NCI-H510A (cell line): ENCODE data around the gene TRIM2.

Experiments
- DNase-seq: peaks from one replicate; lab custom pipeline; 2025; lab: John Stamatoyannopoulos, UW

The TRIM2 gene

DNA sequence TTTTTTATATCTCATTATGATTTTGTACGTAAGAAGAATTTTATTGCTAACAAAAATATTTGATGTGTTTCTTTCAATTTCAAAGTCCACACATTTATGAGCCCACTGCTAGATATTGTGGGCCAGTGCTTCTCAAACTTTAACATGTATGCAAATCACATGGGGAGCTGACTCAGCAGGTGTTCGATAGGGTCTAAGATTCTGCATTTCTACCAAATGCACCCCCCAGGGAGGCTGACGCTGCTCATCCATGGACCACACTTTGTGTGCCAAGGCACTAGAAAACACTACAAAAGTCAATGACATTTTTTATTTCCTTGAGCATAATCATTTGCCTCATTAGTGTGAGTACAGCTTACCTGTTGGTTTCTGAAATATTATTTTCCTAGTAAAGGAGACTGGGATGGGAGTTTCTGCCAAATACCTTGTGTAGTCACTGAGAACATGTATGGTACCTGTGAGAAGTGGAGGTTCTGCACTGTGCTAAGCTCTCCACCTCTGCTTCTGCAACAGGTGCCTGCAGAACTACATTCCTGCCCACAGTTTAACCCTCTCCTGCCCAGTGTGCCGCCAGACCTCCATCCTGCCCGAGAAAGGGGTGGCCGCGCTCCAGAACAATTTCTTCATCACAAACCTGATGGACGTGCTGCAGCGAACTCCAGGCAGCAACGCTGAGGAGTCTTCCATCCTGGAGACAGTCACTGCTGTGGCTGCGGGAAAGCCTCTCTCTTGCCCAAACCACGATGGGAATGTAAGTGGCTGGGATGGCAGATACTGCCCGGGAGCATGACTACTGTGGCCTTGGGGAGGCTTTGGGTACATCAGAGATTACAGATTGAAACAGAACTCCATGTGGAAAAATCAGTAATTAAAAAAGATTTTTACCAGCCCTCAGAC, 71.4 kb downstream of the TRIM2 start:
- DNase-seq, result no peak

- DNase-seq, result no peak
These were observed 72.7 kb downstream of the TRIM2 start for GRCh38 chr4:153276971-153277370.

DNA sequence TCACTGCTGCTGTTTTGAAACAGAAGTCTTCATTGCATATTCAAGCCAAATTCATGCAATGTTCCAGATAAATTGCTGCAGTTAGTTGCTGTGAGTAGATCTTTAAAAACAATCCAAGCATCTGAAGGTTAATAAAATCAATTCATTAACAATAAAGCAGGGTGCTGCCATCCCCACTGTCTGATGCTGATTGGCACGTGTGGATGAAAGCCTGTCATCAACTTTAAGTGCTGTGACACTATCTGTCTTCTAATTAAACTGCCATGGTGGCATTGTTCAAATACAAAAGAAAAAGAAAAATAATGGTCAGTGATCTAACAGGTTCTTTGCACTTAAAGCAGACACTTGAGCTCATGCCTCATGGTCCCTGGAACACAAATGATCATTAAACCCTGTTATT, 77.2 kb downstream of the TRIM2 start:
- DNase-seq, result no peak

- no peak for DNase-seq
These were observed 77.8 kb downstream of the TRIM2 start for GRCh38 chr4:153282023-153282422.

DNA sequence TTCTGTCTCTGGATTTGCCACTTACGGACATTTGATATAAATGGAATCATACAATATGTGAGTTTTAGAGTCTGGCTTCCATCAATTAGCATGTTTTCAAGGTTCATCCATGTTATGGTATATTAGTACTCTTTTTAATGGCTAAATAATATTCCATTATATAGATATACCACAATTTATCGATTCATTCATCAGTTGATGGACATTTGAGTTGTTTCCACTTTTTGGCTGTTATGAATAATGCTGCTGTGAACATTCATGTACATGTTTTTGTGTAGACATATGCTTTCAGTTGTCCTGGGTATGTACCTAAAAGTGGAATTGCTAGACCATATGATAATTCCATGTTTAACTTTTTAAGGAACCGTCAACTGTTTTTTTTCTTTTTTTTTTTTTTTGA, 79.0 kb downstream of the TRIM2 start:
- no peak for DNase-seq

- DNase-seq, result no peak
These were observed 85.9 kb downstream of the TRIM2 start for GRCh38 chr4:153290134-153290533.

GRCh38 chr4:153291562-153291961, 87.3 kb downstream of the TRIM2 start:
- no peak for DNase-seq

DNA sequence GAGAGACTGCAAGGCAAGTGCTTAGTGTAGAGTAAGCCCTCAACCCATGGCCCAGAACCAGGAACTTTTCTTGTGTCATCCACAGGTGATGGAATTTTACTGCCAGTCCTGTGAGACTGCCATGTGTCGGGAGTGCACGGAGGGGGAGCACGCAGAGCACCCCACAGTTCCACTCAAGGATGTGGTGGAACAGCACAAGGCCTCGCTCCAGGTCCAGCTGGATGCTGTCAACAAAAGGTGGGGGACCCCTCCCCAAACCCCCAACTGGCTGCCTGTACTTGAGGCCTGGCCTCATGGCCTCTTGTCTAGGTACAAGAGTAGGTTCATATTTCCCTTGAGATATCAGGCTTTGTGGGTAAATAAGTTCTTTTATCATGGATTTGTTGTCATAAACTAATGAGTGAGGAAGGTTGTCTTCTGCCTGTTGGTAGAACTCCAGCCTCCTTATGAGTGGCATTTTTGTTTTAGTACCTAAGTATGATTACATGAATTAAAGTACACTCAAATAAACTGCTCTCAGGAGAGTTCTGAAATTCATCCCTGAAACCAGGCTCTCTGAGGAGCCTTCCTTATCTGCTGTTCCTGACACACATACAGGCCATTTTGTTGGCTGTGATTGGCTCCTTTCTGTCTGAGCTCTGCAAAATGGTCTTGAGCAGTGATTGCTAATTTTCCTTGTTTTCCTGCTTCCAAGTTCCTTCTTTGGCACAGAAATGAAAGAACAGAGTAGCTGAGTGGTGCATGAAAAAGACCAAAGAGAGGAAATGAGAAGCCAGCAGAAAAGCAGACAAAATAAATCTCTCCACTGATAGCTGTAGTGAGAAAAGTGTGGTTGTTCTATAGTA, 88.9 kb downstream of the TRIM2 start:
- DNase-seq, result no peak

DNA sequence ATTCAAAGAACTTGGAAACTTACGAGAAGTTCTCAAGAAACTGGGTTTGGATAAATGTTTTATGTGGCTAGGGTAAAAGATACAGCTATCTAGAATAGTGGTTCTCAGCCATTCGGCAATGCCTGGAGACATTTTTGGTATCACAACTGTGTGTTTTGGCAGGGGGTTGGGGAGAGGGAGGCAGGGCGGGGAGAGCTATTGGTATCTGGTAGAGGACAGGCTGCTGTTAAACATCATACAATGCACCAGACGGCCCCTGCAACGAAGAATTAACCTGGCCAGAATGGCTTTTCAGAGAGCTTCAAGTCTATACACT, 89.5 kb downstream of the TRIM2 start:
- no peak for DNase-seq

DNA sequence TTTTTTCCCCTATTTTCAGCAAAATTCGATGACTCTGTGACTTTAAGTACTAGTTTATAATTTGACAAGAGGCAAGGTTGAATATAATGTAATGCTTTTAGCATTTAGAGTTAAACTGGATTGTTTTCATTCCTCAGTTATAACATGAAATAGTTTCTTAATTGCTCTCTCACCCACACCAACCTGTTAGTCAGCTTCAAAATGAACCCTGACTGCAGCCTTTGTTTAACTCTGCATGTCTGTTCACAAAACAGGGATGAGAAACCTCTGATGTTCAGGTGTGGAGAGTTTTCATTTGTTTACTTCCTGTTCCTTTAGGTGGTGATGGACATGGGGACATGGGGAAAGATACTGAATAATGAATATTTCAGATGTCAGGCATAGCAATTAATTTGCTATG, 90.4 kb downstream of the TRIM2 start:
- DNase-seq, result no peak

GRCh38 chr4:153295131-153295755, 91.0 kb downstream of the TRIM2 start:
- DNase-seq, result peak; percentile 14

- DNase-seq, result no peak
These were observed 92.0 kb downstream of the TRIM2 start for GRCh38 chr4:153296040-153296823.

DNA sequence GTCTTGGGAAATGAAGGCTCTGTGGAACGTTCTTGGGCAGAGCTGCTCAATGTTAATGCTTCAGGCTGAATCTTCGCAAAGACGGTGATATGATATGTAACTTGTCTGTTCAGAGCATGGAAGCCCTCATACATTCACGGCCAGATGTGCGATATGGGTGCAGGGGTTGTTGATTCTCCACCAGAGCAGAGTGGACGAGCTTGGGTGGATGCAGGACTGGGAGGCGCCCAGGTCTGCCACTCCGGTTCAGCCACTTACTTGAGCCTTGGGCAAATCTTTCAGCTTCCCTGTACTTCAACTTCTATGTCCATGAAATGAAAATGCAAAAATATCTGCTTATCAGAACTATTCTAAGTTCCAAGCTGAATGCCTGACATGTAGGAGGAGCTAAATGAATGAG, 92.9 kb downstream of the TRIM2 start:
- no peak for DNase-seq

DNA sequence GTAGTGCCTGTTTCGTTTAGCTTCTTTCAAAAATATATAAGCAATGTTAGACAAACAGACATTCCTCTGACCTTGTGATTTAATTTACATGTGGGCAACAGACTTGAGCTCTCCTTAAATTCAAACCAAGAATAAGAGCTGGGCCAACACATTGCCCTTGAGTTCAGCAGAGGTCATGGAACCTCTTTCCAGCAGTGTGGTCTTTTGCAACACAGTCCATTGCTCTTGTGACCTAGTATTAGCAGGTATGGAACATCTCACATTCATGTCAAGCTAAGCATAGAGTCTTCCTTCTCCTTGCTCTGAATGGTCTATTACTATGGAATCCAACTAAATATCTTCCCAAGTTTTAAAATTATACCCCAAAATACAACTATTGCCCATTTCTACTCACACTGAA, 106.5 kb downstream of the TRIM2 start:
- no peak for DNase-seq

DNA sequence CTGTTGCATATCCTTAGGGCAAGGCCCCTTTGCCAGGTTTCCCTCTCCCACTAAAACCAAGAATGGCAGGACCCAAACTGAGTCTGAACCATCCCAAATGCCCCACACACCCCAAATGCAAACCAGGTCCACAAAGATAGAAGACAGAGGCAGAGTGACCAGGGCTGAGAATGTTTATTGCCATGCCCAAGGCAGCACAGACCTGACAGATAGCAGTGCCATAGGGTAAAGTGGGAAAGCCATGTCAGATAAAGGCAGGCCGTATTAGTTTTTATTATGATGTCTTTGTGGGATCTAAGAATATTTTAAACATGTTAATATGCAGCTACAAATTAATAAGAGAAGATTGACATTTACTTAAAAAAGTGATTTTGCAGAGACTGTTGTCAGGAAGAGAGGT, 110.7 kb downstream of the TRIM2 start:
- no peak for DNase-seq

DNA sequence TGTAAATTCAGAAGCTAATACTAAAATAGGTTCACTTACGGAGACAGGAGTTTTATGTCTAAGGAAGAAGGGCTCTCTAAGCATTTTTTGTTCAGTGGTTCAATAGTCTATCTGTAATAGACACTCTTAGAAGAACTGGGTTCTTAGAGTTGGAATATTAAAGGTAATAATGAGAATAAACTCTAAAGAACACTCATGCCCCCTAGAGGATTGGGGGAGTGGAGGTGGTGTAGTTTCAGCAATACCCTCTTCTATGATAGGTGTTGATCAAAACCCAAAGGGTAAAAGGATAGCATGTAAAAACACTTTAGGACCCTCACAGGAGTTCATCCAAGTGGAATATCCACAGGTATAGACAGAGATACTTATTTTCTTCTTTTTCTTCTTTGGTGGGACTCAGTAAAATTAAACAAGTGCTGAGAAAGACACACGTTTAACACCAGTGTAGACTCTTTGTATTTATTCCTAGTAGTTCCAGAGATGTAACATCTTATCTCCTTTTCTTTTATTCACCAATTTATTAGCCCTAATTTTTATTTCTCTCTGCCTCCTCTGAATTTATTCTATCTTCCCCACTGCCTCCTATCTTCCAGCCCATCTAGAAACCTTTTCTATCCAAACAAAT, 114.6 kb downstream of the TRIM2 start:
- no peak for DNase-seq

GRCh38 chr4:153322791-153323190, 118.5 kb downstream of the TRIM2 start:
- DNase-seq, result no peak

- no peak for DNase-seq
These were observed 119.8 kb downstream of the TRIM2 start for GRCh38 chr4:153324046-153324445.

DNA sequence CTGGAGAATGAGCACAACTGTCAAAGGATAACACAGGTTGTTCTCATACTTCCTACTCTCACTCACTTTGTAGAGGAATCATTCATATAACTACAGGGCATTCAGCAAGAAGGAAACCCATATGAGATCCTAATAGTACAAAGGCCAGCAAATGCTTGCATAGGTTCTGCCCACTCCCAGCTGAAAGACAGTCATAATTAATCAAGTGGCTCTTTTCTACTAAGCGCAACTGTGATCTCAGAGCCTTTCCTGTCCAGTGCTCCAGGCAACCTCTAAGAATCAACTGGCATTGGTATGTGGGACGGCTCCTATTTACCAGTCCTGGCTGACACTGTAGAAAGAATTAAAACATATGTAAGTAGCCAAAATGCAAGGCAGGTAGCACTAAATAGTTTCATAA, 121.3 kb downstream of the TRIM2 start:
- no peak for DNase-seq

DNA sequence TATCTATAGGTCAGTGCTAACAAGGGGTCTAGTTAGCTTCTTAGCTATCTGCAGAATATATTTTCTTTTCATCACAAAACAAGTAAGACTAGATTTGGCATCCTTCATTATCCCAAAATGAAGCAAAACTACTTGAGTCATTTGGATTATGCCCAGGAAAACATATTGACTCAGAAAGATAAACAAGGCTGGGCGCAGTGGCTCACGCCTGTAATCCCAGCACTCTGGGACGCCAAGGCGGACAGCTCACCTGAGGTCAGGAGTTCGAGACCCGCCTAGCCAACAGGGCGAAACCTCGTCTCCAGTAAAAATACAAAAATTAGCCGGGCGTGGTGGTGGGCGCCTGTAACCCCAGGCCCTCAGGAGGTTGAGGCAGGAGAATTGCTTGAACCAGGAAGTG, 122.3 kb downstream of the TRIM2 start:
- no peak for DNase-seq

GRCh38 chr4:153327247-153327646, 123.0 kb downstream of the TRIM2 start:
- no peak for DNase-seq

DNA sequence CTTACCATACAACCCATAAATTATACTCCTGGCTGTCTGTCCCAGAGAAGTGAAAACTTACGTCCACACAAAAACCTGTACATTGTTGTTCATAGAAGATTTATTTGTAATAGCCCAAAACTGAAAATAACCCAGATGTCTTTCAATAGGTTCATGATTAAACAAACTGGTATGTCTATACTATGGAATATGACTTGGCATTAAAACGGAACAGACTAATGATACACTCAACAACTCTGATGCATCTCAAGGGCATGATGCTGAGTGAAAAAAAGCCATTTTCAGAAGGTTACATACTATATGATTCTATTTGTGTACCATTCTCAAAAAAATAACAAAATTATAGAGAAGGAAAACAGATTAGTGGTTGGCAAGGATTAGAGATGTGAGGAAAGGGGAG, 128.7 kb downstream of the TRIM2 start:
- no peak for DNase-seq
